ENCODE measurements around the gene MTNR1B.

- TF ChIP-seq CTCF (conservative IDR thresholded peaks at IDR 0.05) (no peak), EZH2 (IDR thresholded peaks at IDR 0.05; ENCODE audit: low read depth) (no peak)
Measured at GRCh38 chr11:93024369-93024768, 54.9 kb downstream of the MTNR1B start.

Measured in PC-9 (cell line).